Fibroblast of gingiva (primary cell): ENCODE results near the gene MAS1.
"Not testable (repeated sequence)": the region's sequence is repeated elsewhere in the genome, so short reads cannot be mapped to it uniquely, and the experiment has no call there.

ENCODE experiments used
- DNase-seq: peaks from one replicate; pipeline ENCODE4 v3.0.0-alpha.2; 2011; ENCODE audit warnings: low read depth

MAS1 gene

GRCh38 chr6:159890792-159891191 is at the start of gene MAS1:
Gene MAS1 (plus strand): TSS chr6:159890988. CDS start chr6:159906956, 15,968 bp downstream.
- no peak for DNase-seq

- no peak for DNase-seq
Observed at GRCh38 chr6:159842035-159842434, 48.8 kb upstream of the MAS1 start.

DNA sequence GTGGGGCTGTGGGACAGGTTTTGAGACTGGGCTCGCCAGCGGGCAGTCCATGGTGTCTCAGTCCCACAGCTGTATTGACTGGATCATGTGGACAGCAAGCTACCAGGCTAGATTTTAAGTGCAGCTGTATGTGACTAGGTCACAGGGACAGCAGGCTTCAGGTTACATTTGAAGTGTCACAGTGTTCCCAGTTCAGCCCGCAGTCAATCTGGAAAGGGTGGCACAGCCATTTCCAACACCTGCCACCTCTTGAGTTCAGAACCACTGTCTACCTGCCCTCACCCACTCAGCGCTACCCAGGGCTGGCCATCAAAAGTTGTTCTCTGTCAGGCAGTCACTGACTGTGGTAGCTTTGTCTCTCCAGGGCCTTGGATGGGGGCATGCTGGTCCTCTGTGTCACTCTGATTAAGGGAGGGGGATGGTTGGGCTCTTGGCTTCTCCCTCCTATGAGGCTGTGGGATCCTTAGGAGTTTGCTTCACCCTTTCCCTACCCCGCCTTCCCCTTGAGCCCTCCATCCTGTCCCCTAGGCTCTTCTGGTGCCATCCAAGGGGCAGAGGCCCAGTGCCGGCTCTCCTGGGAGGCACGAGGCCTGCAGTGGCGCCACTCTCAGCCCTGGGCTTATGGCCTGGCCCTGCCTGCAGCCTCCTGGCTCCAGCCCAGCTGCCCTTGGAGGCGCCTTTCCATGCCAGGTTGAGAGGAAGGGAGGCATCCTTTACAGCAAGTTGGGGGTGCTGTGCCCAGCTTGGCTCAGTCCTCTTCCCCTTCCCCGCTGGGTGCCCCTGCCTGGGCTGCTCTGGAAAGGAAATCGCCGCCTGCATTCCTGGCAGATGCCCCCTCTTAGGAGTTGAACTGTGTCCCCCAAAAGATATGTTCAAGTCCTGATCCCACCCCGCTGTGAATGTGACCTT is 45.8 kb upstream of the MAS1 start:
- DNase-seq: no peak

DNA sequence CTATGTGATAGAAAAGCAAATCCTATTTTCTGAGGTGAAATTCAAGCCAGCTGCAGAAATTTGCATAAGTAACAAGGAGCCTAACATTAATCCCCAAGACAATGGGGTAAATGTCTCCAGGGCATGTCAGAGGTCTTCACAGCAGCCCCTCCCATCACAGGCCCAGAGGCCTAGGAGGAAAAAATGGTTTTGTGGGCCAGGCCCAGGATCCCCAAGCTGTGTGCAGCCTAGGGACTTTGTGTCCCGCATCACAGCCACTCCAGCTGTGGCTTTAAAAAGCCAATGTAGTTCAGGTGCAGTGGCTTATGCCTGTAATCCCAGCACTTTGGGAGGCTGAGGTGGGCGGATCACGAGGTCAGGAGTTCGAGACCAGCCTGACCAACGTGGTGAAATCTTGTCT is 42.2 kb upstream of the MAS1 start:
- not testable (repeated sequence) for DNase-seq

DNA sequence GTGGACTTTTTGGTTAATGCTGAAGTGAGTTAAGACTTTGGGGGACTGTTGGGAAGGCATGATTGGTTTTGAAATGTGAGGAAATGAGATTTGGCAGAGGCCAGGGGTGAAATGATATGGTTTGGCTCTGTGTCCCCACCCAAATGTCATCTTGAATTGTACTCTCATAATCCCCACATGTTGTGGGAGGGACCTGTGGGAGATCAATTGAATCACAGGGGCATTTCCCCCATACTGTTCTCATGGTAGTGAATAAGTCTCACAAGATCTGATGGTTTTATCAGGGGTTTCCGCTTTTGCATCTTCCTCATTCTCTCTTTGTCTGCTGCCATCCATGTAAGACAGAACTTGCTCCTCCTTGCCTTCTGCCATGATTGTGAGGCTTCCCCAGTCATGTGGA is 40.9 kb upstream of the MAS1 start:
- DNase-seq: not testable (repeated sequence)

GRCh38 chr6:159852877-159853276 is 37.9 kb upstream of the MAS1 start:
- DNase-seq: peak; percentile 9

DNA sequence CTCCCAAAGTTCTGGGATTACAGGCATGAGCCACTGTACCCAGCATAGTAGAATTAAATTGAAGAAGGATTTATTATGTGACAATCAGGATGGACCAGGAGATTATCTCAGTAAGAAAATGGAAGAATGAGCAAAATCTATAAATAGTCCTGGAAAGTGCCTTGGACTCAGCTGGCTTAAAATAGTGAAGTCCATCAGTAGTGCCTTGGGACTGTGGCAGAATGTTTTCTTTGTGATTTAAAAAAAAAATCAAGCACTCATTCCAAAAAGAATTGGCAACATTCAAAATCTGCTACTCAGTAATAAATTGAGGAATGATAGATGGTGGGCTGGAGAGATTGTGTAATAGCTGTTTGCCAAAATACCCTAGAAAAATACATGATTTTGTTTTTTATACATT is 37.0 kb upstream of the MAS1 start:
- no peak for DNase-seq

DNA sequence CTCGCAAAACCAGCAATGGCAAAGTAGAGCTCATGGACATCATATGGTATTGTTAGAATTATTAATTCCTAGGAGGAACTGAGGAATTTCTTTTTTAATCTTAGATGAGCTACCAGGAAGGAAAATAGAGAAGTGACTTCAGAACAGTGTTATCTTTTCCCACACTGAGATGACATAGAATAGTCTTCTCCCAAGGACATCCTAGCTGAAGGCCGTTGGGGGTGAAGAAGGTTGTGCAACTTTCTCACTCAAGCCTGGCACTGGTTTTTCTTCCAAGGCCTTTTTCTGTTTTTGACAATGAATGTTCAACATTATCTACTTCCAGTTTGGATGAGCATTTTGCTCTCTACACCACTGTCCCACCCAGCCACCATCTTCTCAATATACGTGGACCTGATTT is 35.8 kb upstream of the MAS1 start:
- DNase-seq: no peak

DNA sequence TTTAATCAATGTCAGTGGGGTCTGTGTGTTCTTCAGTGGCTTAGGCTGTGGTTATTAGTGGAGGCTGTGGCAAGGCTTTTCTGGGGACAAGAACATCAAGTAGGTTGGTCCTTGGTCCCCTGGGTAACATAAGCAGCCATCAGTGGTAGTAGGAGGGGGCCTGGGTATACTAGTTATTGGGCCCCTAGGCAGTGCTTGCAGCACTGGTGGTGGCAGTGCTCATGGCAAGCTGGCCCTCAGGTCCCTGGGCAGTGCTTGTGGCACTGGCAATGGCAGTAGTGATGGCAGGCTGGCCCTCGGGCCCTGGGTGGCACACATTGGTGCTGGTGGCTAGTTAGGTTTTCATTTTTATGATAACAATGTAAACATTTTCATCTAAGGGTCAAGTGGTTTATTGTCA is 32.5 kb upstream of the MAS1 start:
- DNase-seq: no peak

DNA sequence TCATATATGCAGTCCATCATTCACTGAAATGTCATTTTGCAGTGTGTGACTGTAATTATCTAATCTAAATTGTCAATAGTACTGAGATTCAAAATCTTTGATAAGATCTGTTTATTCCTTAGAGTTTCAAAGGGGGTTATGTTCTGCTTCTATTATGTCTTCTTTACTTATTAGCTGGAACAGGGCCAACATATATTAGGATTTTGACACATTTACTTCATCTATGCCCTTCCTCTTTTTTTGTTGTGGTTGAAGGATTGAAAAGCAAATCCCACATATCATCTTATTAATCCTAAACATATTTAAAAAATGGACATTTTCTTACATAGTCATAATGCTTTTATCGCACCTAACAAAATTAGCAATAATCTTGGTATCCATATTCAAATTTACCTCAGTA is 30.3 kb upstream of the MAS1 start:
- DNase-seq: no peak

GRCh38 chr6:159862103-159862502 is 28.7 kb upstream of the MAS1 start:
- no peak for DNase-seq

- DNase-seq: peak; percentile 55
Observed at GRCh38 chr6:159863341-159863740, 27.4 kb upstream of the MAS1 start.

GRCh38 chr6:159865226-159865920 is 25.4 kb upstream of the MAS1 start:
- DNase-seq: no peak

- DNase-seq: no peak
Observed at GRCh38 chr6:159866286-159867247, 24.2 kb upstream of the MAS1 start.

DNA sequence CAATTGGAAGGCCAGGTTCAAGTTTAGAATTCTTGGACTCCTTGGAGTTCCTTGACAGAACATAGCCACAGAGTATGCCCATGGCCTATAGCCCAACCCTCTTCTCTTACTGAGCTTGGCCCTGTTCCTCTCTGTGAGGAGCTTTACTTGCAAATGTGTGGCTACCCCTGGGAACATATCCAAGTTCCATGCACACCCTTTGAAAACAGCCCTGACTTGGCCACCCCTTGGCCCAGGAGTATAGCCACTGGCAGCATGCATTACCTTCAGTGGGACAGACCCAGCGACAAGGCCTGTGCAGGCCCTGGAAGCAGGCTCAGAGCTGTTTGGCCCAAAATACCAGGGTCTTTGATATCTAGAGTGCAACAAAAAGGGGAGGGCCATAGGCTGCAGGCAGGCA is 19.5 kb upstream of the MAS1 start:
- peak; percentile 24 for DNase-seq

- DNase-seq: no peak
Observed at GRCh38 chr6:159871906-159872305, 18.9 kb upstream of the MAS1 start.

- no peak for DNase-seq
Observed at GRCh38 chr6:159874435-159874834, 16.4 kb upstream of the MAS1 start.

DNA sequence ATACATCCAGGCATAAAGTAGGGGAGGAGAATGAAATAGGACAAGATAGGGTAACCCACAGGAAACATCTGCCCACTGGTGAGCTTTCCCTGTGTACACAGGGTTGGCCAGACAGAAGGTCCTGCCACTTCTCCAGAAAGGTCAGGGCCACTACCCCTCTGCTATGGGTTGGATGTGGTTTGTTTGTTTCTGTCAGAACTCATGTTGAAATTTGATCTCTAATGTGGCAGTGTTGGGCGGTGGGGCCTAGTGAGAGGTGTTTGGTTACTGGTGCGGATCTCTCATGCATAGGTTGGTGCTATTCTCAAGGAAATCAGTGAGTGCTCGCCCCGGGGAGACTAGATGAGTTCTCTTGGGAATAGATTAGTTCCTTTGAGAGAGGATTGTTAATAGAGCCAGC is 15.6 kb upstream of the MAS1 start:
- DNase-seq: no peak

DNA sequence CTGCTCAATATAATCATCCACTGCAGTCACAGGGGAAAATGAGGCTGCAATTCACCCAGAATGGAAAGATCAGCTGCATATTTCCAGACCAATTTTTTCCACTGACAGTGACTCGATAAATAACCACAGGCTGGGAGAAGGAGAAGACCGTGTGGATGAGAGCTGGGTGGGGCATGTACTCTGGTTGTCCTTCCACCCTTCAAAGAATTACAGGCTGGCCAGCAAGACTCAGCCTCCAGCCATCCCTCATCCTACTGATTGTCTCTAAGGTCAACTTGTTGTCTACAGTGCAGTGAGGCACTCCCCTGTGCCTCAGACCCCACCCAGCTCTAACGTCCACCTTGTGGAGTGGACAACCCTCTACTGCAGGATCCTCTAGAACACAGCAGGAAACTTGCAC is 14.5 kb upstream of the MAS1 start:
- no peak for DNase-seq

DNA sequence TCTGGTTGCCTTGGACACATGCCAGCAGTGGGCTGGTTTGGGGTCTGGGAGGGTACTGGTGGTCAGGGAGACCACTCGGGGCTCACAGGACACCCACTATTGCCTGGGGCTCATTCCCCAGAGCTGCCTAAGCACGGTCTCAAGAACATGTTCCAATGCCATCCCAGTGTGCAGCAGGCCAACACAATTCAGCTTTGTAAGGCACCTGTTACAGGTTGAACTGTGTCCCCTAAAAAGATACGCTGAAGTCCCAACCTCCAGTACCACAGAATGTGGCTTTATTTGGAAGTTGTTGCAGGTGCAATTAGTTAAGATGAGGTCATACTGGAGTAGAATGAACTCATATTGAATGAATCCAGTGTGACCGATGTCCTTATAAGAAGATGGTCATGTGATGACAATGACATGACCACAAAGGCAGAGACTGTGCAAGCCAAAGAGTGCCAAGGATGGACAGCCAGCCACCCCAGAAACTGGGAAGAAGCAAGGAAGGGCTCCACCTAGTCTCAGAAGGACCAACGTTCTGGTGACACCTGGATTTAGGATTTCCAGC is 13.5 kb upstream of the MAS1 start:
- DNase-seq: no peak

GRCh38 chr6:159878341-159878740 is 12.4 kb upstream of the MAS1 start:
- DNase-seq: no peak

DNA sequence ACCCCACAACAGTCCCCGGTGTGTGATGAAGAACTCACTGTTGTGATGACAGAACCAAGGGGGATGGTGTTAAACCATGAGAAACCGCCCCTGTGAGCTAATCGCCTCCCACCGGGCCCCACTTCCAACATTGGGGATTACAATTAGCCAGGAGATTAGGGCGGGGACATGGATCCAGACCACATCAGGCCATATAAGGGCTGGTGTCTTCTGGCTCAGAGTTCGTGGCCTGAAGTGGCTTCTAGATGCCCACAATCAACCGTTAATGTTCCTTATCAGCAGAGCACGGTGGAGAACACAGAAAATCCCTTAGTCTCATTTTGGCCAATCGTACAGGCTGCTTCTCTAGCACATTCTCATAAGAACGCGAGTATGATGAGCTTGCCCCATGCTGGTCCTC is 10.9 kb upstream of the MAS1 start:
- no peak for DNase-seq
